Measurements from ENCODE around the gene MLLT10. TPM values are rescaled to one million over a fixed set of nuclear protein-coding genes. Genes with fewer than 3 reads are reported as not detected.

MLLT10 gene
- total RNA-seq, 1 donor from 2014 or later = 50.9 TPM

DNA sequence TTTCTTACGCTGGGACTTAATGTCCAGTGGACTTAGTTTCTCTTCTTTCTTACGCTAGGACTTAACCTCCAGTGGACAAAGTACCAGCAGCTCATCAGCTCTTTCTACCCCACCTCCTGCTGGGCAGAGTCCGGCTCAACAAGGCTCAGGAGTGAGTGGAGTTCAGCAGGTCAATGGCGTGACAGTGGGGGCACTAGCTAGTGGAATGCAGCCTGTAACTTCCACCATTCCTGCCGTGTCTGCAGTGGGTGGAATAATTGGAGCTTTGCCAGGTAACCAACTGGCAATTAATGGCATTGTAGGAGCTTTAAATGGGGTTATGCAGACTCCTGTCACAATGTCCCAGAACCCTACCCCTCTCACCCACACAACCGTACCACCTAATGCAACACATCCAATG, 199.7 kb downstream of the MLLT10 start:
- no peaks in the 10 kb centered on the region for H3K27me3 Mint-ChIP-seq (ENCODE audit: unreplicated experiment)
- TF ChIP-seq, protein P1, sequence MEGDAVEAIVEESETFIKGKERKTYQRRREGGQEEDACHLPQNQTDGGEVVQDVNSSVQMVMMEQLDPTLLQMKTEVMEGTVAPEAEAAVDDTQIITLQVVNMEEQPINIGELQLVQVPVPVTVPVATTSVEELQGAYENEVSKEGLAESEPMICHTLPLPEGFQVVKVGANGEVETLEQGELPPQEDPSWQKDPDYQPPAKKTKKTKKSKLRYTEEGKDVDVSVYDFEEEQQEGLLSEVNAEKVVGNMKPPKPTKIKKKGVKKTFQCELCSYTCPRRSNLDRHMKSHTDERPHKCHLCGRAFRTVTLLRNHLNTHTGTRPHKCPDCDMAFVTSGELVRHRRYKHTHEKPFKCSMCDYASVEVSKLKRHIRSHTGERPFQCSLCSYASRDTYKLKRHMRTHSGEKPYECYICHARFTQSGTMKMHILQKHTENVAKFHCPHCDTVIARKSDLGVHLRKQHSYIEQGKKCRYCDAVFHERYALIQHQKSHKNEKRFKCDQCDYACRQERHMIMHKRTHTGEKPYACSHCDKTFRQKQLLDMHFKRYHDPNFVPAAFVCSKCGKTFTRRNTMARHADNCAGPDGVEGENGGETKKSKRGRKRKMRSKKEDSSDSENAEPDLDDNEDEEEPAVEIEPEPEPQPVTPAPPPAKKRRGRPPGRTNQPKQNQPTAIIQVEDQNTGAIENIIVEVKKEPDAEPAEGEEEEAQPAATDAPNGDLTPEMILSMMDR (IDR thresholded peaks at IDR 0.05; ENCODE audit: partially characterized antibody, unreplicated experiment) = no peak
- DNase-seq = no peak
- H3K9me3 Mint-ChIP-seq (ENCODE audit: unreplicated experiment) = peaks cover 8% of the 10 kb centered on the region
- no peak overlapping the region for H3K4me3 Mint-ChIP-seq (ENCODE audit: unreplicated experiment)
- peaks cover 5% of the 10 kb centered on the region for H3K4me1 Mint-ChIP-seq (ENCODE audit: low read depth, unreplicated experiment)
- no peak overlapping the region for H3K27ac Mint-ChIP-seq (ENCODE audit: unreplicated experiment)
- no peaks in the 10 kb centered on the region for H3K36me3 Mint-ChIP-seq (ENCODE audit: unreplicated experiment)

DNA sequence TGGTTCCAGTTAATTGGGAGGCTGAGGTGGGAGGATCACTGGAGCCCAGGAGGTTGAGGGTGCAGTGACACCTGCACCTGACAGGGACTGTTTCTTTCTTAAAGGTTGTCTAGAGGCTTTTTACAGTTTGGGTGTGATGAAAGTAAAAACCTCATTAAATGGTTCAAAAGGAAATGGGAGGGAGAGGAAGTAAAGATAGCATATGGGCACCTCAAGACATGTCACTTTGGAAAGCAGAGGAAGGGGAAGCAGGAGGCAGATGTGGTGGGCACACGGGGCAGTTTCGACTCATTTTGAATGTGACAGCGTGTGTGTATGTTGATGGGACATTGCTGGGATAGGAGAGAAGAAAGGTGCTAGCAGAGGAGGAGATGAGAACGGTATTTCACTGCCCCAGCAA, 203.1 kb downstream of the MLLT10 start:
- Mint-ChIP-seq H3K4me3 (ENCODE audit: unreplicated experiment) (no peak overlapping the region), H3K27me3 (ENCODE audit: unreplicated experiment) (peaks cover 2% of the 10 kb centered on the region), H3K27ac (ENCODE audit: unreplicated experiment) (no peak overlapping the region), H3K36me3 (ENCODE audit: unreplicated experiment) (no peaks in the 10 kb centered on the region), H3K4me1 (ENCODE audit: low read depth, unreplicated experiment) (peaks cover 5% of the 10 kb centered on the region), H3K9me3 (ENCODE audit: unreplicated experiment) (peaks cover 12% of the 10 kb centered on the region)
- TF ChIP-seq, protein P1 (IDR thresholded peaks at IDR 0.05; ENCODE audit: partially characterized antibody, unreplicated experiment) = no peak
- DNase-seq = no peak

DNA sequence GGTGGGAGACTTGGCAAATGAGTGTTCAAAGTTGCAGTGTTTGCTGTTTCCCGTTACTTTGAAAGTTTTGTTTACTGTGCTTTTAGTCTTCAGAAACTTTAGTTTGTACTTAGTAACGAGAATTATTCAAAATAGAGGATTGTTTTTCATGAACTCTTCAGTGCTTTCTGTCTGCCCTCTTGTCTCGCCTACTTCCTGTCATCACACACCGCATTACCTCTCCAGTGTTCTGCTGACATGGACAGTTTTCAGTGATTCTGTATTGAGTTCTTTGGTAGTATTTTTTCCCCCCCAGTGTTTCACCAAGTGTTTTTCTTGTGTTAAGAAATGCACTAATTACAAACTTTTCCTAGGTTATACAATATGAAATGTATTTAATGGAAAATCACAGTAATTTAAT, 207.0 kb downstream of the MLLT10 start:
- Mint-ChIP-seq H3K9me3 (ENCODE audit: unreplicated experiment) (peaks cover 7% of the 10 kb centered on the region), H3K27ac (ENCODE audit: unreplicated experiment) (no peak overlapping the region), H3K4me3 (ENCODE audit: unreplicated experiment) (no peak overlapping the region), H3K36me3 (ENCODE audit: unreplicated experiment) (no peaks in the 10 kb centered on the region), H3K27me3 (ENCODE audit: unreplicated experiment) (peaks cover 2% of the 10 kb centered on the region), H3K4me1 (ENCODE audit: low read depth, unreplicated experiment) (peaks cover 7% of the 10 kb centered on the region)
- TF ChIP-seq, protein P1 (IDR thresholded peaks at IDR 0.05; ENCODE audit: partially characterized antibody, unreplicated experiment) = no peak
- no peak for DNase-seq

DNA sequence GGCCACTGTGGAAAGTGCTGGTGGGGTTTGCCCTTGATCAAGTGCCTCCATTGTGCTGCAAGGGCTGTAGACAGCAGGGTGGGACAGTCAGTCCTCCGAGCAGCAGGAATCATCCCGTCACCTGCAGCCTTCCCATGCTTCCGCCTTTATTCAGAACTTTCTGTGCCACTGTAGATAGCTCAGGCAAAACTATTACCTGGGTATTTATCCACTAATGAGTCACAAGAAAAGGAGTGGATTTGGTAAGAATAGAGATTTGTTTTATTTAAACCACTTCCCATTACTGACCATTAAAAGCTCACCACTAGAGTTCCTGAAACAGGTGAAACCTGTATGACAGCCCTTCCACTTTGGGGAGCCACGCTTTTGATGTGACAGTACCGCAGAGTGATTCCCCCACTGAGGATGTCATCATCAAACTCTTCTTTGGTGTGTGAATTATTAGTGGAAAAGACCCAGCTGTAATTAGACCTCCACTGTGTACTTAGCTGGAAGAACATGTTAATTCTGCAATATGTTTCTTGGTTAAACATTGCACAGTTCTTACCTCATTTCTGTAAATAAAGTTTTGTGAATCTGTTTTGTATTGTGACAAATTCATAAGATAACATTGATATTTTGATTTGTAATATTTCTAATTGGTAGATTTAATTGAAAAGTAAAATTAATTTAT, 208.8 kb downstream of the MLLT10 start:
- H3K27ac Mint-ChIP-seq (ENCODE audit: unreplicated experiment) = no peak overlapping the region

DNA sequence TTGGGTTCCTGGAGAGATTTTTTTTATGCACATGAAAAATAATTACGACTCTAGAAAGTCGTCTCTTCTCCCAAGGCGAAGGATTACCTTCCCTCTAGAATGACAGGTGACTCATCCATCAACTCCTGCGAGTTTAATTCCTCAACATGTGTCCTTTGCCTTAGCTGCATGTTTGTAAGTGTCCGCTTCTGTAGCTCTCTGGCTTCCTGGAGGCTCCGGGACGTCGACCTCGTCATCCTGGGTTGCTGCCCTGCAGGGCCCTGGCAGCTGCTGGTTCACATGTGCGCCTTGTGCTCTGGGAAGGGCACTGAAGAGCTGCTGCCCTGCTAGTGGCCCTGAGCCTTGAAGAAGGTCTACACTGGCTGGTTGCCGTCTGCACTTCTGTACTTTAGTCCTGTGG, 210.2 kb downstream of the MLLT10 start:
- no peak for DNase-seq
- peaks cover 5% of the 10 kb centered on the region for H3K4me1 Mint-ChIP-seq (ENCODE audit: low read depth, unreplicated experiment)
- H3K27me3 Mint-ChIP-seq (ENCODE audit: unreplicated experiment) = peaks cover 3% of the 10 kb centered on the region
- no peak overlapping the region for H3K27ac Mint-ChIP-seq (ENCODE audit: unreplicated experiment)
- peaks cover 5% of the 10 kb centered on the region for H3K9me3 Mint-ChIP-seq (ENCODE audit: unreplicated experiment)
- H3K4me3 Mint-ChIP-seq (ENCODE audit: unreplicated experiment) = no peak overlapping the region
- TF ChIP-seq, protein P1 (IDR thresholded peaks at IDR 0.05; ENCODE audit: partially characterized antibody, unreplicated experiment) = no peak
- H3K36me3 Mint-ChIP-seq (ENCODE audit: unreplicated experiment) = no peaks in the 10 kb centered on the region

More for the DNA sequence above, 208.8 kb downstream of the MLLT10 start:
- H3K4me1 Mint-ChIP-seq (ENCODE audit: low read depth, unreplicated experiment) = peaks cover 9% of the 10 kb centered on the region
- peaks cover 2% of the 10 kb centered on the region for H3K27me3 Mint-ChIP-seq (ENCODE audit: unreplicated experiment)
- H3K9me3 Mint-ChIP-seq (ENCODE audit: unreplicated experiment) = peaks cover 5% of the 10 kb centered on the region
- H3K4me3 Mint-ChIP-seq (ENCODE audit: unreplicated experiment) = no peak overlapping the region
- no peak for DNase-seq
- TF ChIP-seq, protein P1 (IDR thresholded peaks at IDR 0.05; ENCODE audit: partially characterized antibody, unreplicated experiment) = no peak
- no peaks in the 10 kb centered on the region for H3K36me3 Mint-ChIP-seq (ENCODE audit: unreplicated experiment)
